Large intestine (tissue), 3 donors: Measurements from ENCODE around the gene COL6A5. TPM values are rescaled to one million over a fixed set of nuclear protein-coding genes. Genes with fewer than 3 reads are reported as not detected.
"Not testable (repeated sequence)": the region's sequence is repeated elsewhere in the genome, so short reads cannot be mapped to it uniquely, and the experiment has no call there.

Experiments
- DNase-seq, 2 donors: peaks; one replicate each; pipeline versions ENCODE4 v3.0.0 to v3.0.0-alpha.2; 2013
- H3K27ac ChIP-seq: one replicate; pipeline ENCODE4 v1.5.1; 2013; ENCODE audit warnings: low read length
- H3K27me3 ChIP-seq: 2 replicates; pipeline ENCODE4 v1.6.1; 2013; ENCODE audit warnings: low read length; ENCODE audit not compliant: control insufficient read depth, insufficient read depth
- H3K36me3 ChIP-seq: 2 replicates; pipeline ENCODE4 v1.6.1; 2013; ENCODE audit warnings: low read length; ENCODE audit not compliant: control insufficient read depth, insufficient read depth
- H3K4me1 ChIP-seq: one replicate; pipeline ENCODE4 v1.6.1; 2013; ENCODE audit warnings: low read length; ENCODE audit not compliant: control insufficient read depth, insufficient read depth
- H3K4me3 ChIP-seq: one replicate; pipeline ENCODE4 v1.5.1; 2013; ENCODE audit warnings: low read length
- H3K9me3 ChIP-seq: one replicate; pipeline ENCODE4 v1.6.1; 2013; ENCODE audit warnings: mild to moderate bottlenecking, low read depth, low read length, moderate library complexity; ENCODE audit not compliant: control insufficient read depth
- WGBS: methylation state at CpG from one replicate; pipeline ENCODE4 v1.1.5; 2013; ENCODE audit warnings: low lambda C conversion rate; ENCODE audit not compliant: insufficient coverage; 5-methylcytosine and 5-hydroxymethylcytosine counted together
- polyA plus RNA-seq: library from polyadenylated mRNA; unstranded; fragments of 120-200 nt; gene quantifications from one replicate; pipeline ENCODE4 v1.2.1, GENCODE V29; 2013

Gene COL6A5
- polyA plus RNA-seq, 1 donor: 2.2 TPM

DNA sequence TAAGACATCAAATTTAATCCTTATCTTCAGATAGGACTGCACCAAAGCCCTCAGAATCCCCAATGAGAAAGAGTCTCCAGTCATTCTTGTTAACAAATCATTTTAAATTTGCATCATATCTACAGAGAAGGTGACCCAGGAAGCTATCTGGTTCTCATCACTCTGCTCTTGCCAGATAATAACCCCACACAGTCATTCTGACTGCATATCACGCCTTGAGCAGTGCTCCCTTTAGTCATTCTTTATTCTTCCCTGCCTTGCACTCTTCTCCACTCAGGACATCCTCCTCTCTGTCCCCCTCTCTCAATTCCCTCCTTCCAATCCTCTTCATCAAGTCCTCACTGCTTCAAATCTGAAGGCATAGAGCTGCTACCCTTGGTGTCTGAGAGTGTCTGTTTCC lies 87.8 kb downstream of the COL6A5 start:
- 88% methylated on average over 1 of the region's 1 CpG for WGBS

DNA sequence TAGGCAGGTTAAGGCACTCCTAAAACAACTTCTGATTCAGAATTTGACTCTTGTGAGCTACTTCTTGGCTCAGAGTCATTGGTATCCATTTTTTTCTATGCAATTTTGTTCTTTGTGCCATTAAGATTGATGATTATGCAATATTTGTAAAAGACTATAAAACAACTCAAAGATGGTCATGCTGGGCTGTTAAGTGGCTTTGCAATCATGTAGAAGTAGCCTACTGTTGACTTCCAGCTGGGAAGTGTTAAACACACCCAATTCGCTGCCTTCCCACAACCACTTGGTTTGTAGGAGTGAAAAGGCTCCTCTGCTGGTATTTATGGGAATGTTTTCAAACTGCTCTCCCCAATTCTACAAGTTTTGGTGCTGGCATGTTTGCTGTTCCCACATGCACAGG lies 96.8 kb downstream of the COL6A5 start:
- H3K4me3 ChIP-seq: no peak overlapping the region
- no peaks in the 10 kb centered on the region for H3K36me3 ChIP-seq
- H3K4me1 ChIP-seq: no peaks in the 10 kb centered on the region
- no peak overlapping the region for H3K27ac ChIP-seq
- WGBS: no CpG with 5 or more reads among the region's 1 CpG
- DNase-seq: no peak
- no peaks in the 10 kb centered on the region for H3K27me3 ChIP-seq
- H3K9me3 ChIP-seq: no peaks in the 10 kb centered on the region

More for the DNA sequence above, 87.8 kb downstream of the COL6A5 start:
- DNase-seq: no peak
- Histone ChIP-seq H3K36me3 (no peaks in the 10 kb centered on the region), H3K27ac (no peak overlapping the region), H3K27me3 (no peaks in the 10 kb centered on the region), H3K9me3 (no peaks in the 10 kb centered on the region), H3K4me3 (no peak overlapping the region), H3K4me1 (no peaks in the 10 kb centered on the region)

GRCh38 chr3:130446840-130447239 lies 101.4 kb downstream of the COL6A5 start:
- H3K36me3 ChIP-seq, H3K4me3 ChIP-seq, H3K27me3 ChIP-seq, H3K9me3 ChIP-seq, H3K4me1 ChIP-seq, H3K27ac ChIP-seq, DNase-seq: not testable (repeated sequence)
- 100% methylated on average over 1 of the region's 6 CpGs for WGBS

GRCh38 chr3:130448155-130448554 lies 102.7 kb downstream of the COL6A5 start:
- H3K4me3 ChIP-seq, H3K36me3 ChIP-seq, H3K4me1 ChIP-seq, H3K27ac ChIP-seq, H3K9me3 ChIP-seq, DNase-seq, H3K27me3 ChIP-seq: not testable (repeated sequence)
- 72% methylated on average over 2 of the region's 8 CpGs for WGBS

- H3K36me3 ChIP-seq: no peaks in the 10 kb centered on the region
- H3K9me3 ChIP-seq: no peaks in the 10 kb centered on the region
- no peaks in the 10 kb centered on the region for H3K4me1 ChIP-seq
- no peak for DNase-seq
- no peak overlapping the region for H3K27ac ChIP-seq
- 75% methylated on average over 1 of the region's 1 CpG for WGBS
- no peak overlapping the region for H3K4me3 ChIP-seq
- H3K27me3 ChIP-seq: no peaks in the 10 kb centered on the region
Observed at GRCh38 chr3:130456540-130456939, 111.1 kb downstream of the COL6A5 start.

GRCh38 chr3:130457671-130458070 lies 112.2 kb downstream of the COL6A5 start:
- H3K27ac ChIP-seq: no peak overlapping the region
- no peaks in the 10 kb centered on the region for H3K36me3 ChIP-seq
- H3K4me3 ChIP-seq: no peak overlapping the region
- DNase-seq: no peak
- WGBS: 60% methylated on average over 1 of the region's 1 CpG
- no peaks in the 10 kb centered on the region for H3K27me3 ChIP-seq
- no peaks in the 10 kb centered on the region for H3K4me1 ChIP-seq
- no peaks in the 10 kb centered on the region for H3K9me3 ChIP-seq

DNA sequence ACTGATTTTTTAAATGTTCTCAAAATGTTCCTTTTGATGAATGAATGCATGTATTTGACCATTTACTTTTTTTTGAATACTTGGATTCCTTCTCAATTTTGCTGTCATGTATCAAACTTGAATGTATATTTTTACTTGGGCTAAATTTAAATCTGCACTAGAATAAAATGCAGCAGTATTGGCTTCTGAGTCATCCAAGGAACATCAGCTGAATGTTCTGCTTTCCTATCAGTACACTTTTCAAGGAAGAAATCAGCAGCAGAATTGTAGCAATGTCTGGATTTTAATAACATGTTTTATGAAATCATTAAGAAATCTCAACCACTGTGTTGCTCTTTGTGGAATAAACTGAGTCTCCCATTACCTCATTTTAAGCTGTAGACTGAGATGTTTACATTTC lies 114.5 kb downstream of the COL6A5 start:
- H3K27ac ChIP-seq: no peak overlapping the region
- no peak for DNase-seq

DNA sequence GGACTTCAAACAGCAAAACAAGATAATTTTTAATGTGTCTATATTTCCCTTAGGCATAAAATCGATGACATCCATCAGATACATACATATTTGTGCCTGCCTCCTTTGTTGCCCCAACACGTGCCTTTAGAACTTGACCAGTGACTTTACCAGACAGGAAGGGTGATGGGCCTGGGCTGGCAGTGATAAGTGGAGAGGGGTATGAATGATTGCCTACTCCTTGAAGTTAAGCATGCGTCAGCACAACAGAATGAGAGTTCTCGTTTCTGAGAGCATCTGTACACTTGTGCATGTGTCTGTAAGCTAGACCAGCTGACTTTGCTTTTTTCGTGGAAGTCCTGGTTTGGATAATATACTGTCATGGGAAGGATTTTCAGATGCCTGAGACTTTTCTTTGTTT lies 116.6 kb downstream of the COL6A5 start:
- Histone ChIP-seq H3K27ac (no peak overlapping the region), H3K4me3 (no peak overlapping the region), H3K4me1 (no peaks in the 10 kb centered on the region), H3K36me3 (no peaks in the 10 kb centered on the region), H3K9me3 (no peaks in the 10 kb centered on the region), H3K27me3 (no peaks in the 10 kb centered on the region)
- DNase-seq: no peak
- no CpG with 5 or more reads among the region's 5 CpGs for WGBS

More for the DNA sequence above, 114.5 kb downstream of the COL6A5 start:
- Histone ChIP-seq H3K4me1 (no peaks in the 10 kb centered on the region), H3K4me3 (no peak overlapping the region), H3K9me3 (no peaks in the 10 kb centered on the region), H3K36me3 (no peaks in the 10 kb centered on the region), H3K27me3 (no peaks in the 10 kb centered on the region)

- no CpG with 5 or more reads among the region's 1 CpG for WGBS
Observed at GRCh38 chr3:130463221-130463620, 117.7 kb downstream of the COL6A5 start.

GRCh38 chr3:130465521-130465920 lies 120.0 kb downstream of the COL6A5 start:
- Histone ChIP-seq H3K9me3 (no peaks in the 10 kb centered on the region), H3K4me3 (no peak overlapping the region), H3K36me3 (no peaks in the 10 kb centered on the region), H3K27me3 (no peaks in the 10 kb centered on the region), H3K4me1 (no peaks in the 10 kb centered on the region), H3K27ac (no peak overlapping the region)
- 100% methylated on average over 2 of the region's 2 CpGs for WGBS
- DNase-seq: no peak

More at GRCh38 chr3:130463221-130463620, 117.7 kb downstream of the COL6A5 start:
- H3K27ac ChIP-seq: no peak overlapping the region
- no peak overlapping the region for H3K4me3 ChIP-seq
- no peak for DNase-seq
- no peaks in the 10 kb centered on the region for H3K9me3 ChIP-seq
- H3K4me1 ChIP-seq: no peaks in the 10 kb centered on the region
- H3K36me3 ChIP-seq: no peaks in the 10 kb centered on the region
- no peaks in the 10 kb centered on the region for H3K27me3 ChIP-seq

GRCh38 chr3:130468311-130468710 lies 122.8 kb downstream of the COL6A5 start:
- Histone ChIP-seq H3K27ac (no peak overlapping the region), H3K4me1 (no peaks in the 10 kb centered on the region), H3K4me3 (no peak overlapping the region), H3K27me3 (no peaks in the 10 kb centered on the region), H3K9me3 (no peaks in the 10 kb centered on the region), H3K36me3 (no peaks in the 10 kb centered on the region)
- DNase-seq: no peak
- no CpG with 5 or more reads among the region's 1 CpG for WGBS
